ENCODE results near the gene IL1RAPL2. TPM values are rescaled to one million over a fixed set of nuclear protein-coding genes. Genes with fewer than 3 reads are reported as not detected.

IL1RAPL2 gene
- total and polyA plus RNA-seq, 10 of the 15 experiments (the other 5 are each of a cell fraction or from before 2014, with no cell fraction given): 0.19 TPM; not detected in 9

- in situ Hi-C loops (cut with MboI): no loop called here
- CTCF ChIA-PET: no interaction called here
- no peak overlapping the region for H3K4me2 ChIP-seq (ENCODE audit: control insufficient read depth, insufficient read depth)
- DNase-seq (ENCODE audit: low read depth, low spot score) (no peak), ATAC-seq (no peak), FAIRE-seq (no peak)
- no TSS peak for BruUV-seq (replicated peaks)
- intact Hi-C loops (cut with micrococcal nuclease; ENCODE audit: unreplicated experiment): no loop called here
- RAD21 ChIA-PET (ENCODE audit: unreplicated experiment): no interaction called here
- 42% methylated on average over 1 of the region's 1 CpG for WGBS (ENCODE audit: insufficient coverage, insufficient replicate concordance, low lambda C conversion rate, missing lambda C conversion rate)
- TF ChIP-seq ZSCAN29 (IDR thresholded peaks at IDR 0.05) (no peak), CTCF (IDR thresholded peaks at IDR 0.05 in 2 of 3, conservative IDR thresholded peaks at IDR 0.05 in 1 of 3; ENCODE audit: control insufficient read depth in 2 of 3, extremely low read depth in 1 of 3, insufficient read depth in 1 of 3, low read depth in 3 of 3, low read length in 3 of 3) (no peak), ZBTB33 (IDR thresholded peaks at IDR 0.05) (no peak), SKIL (IDR thresholded peaks at IDR 0.05; ENCODE audit: low read depth, poor library complexity, severe bottlenecking) (no peak), ZNF24 (IDR thresholded peaks at IDR 0.05) (no peak), IKZF1 (conservative IDR thresholded peaks at IDR 0.05) (no peak), SUPT20H (IDR thresholded peaks at IDR 0.05; ENCODE audit: borderline replicate concordance, control insufficient read depth, low read depth, low read length) (no peak), IRF5 (IDR thresholded peaks at IDR 0.05; ENCODE audit: borderline replicate concordance) (no peak)
- H3K36me3 ChIP-seq (ENCODE audit: control insufficient read depth in 2 of 2, insufficient read depth in 2 of 2, low read length in 1 of 2): no peaks in the 10 kb centered on the region
- no peak overlapping the region for H3K9ac ChIP-seq (ENCODE audit: control insufficient read depth, insufficient read depth, low read length)
- no peaks in the 10 kb centered on the region for H3K9me3 ChIP-seq (replicated peaks; ENCODE audit: control insufficient read depth, insufficient read depth, low read length)
- no peaks in the 10 kb centered on the region for H3K4me1 ChIP-seq (ENCODE audit: control insufficient read depth, insufficient read depth, low read length)
- SMC1A ChIA-PET (ENCODE audit: uncharacterized antibody, unreplicated experiment): no interaction called here
- H3K79me2 ChIP-seq (ENCODE audit: control insufficient read depth, insufficient read depth, low read length): no peaks in the 10 kb centered on the region
- no peaks in the 10 kb centered on the region for H4K20me1 ChIP-seq (ENCODE audit: control insufficient read depth, insufficient read depth)
- H3K27ac ChIP-seq (ENCODE audit: control insufficient read depth, insufficient read depth): no peak overlapping the region
- no peak overlapping the region for H3K4me3 ChIP-seq
- no peak overlapping the region for H2AFZ ChIP-seq (ENCODE audit: control insufficient read depth, low read depth, low read length)
- POLR2A ChIA-PET: no interaction called here
- no peaks in the 10 kb centered on the region for H3K27me3 ChIP-seq (replicated peaks in 1 of 2; ENCODE audit: control insufficient read depth in 2 of 2, insufficient read depth in 2 of 2, low read length in 1 of 2)
Observed at GRCh38 chrX:105648732-105649131, 1082.7 kb downstream of the IL1RAPL2 start.
